Tibial nerve (tissue), 4 donors: ENCODE data around the gene PATL2. TPM values are rescaled to one million over a fixed set of nuclear protein-coding genes. Genes with fewer than 3 reads are reported as not detected.

Source experiments
- DNase-seq, 2 donors: peaks; one replicate each; pipeline ENCODE4 v3.0.0-alpha.2; 2019; ENCODE audit warnings: low spot score in 2 of 2
- H3K27ac ChIP-seq, 4 donors: fragments of 200-600 bp; sonication (generic) in 3 of 4; one replicate each; pipeline ENCODE4 v1.5.1; 2017 to 2019; ENCODE audit warnings: mild to moderate bottlenecking in 1 of 4
- H3K27me3 ChIP-seq, 2 donors: fragments of 200-600 bp; sonication (generic) in 1 of 2; one replicate each; pipeline versions ENCODE4 v1.5.1 to v1.6.0; 2017 to 2019
- H3K36me3 ChIP-seq, 3 donors: fragments of 200-600 bp; sonication (generic); one replicate each; pipeline ENCODE4 v1.5.1; 2018 to 2019
- H3K4me1 ChIP-seq, 4 donors: fragments of 200-600 bp; sonication (generic) in 3 of 4; one replicate each; pipeline ENCODE4 v1.5.1; 2017 to 2019
- H3K4me3 ChIP-seq, 4 donors: fragments of 200-600 bp; sonication (generic) in 3 of 4; one replicate each; pipeline ENCODE4 v1.5.1; 2017 to 2019; ENCODE audit warnings: mild to moderate bottlenecking in 1 of 4, moderate library complexity in 1 of 4
- H3K9me3 ChIP-seq, 4 donors: fragments of 200-600 bp; sonication (generic) in 3 of 4; one replicate each; pipeline ENCODE4 v1.5.1; 2017 to 2019
- EP300 ChIP-seq, 2 donors: sonication (generic); formaldehyde crosslinking; IDR thresholded peaks; one replicate each; pipeline ENCODE4 v1.6.1; 2017; ENCODE audit warnings: antibody characterized with exemption in 2 of 2, mild to moderate bottlenecking in 1 of 2
- POLR2A ChIP-seq, 2 donors: fragments of 450-650 bp; IDR thresholded peaks; one replicate each; pipeline ENCODE4 v1.6.1; 2017; ENCODE audit warnings: antibody characterized with exemption in 2 of 2, mild to moderate bottlenecking in 2 of 2, moderate library complexity in 2 of 2
- WGBS, 2 donors: methylation state at CpG; one replicate each; pipeline ENCODE4 v1.1.5; 2018; 5-methylcytosine and 5-hydroxymethylcytosine counted together
- total RNA-seq, 4 donors: library from RNA; depleted of rRNA; stranded (reverse); fragments of >200 nt; gene quantifications; one replicate each; pipeline ENCODE4 v1.1.0, GENCODE V29; 2016
- TF ChIP-seq, protein P1 (sequence below), 5 experiments: fragments of 200-600 bp in 3 of 5; fragments of 450-650 bp in 2 of 5; sonication (generic) in 3 of 5; IDR thresholded peaks; one replicate each; pipeline ENCODE4 v1.5.1; 2016 to 2019; ENCODE audit warnings: antibody characterized with exemption in 5 of 5, mild to moderate bottlenecking in 3 of 5, moderate library complexity in 2 of 5

Gene PATL2
- total RNA-seq, 4 donors from 2014 or later = 0.30 to 0.98 (median 0.86) TPM

DNA sequence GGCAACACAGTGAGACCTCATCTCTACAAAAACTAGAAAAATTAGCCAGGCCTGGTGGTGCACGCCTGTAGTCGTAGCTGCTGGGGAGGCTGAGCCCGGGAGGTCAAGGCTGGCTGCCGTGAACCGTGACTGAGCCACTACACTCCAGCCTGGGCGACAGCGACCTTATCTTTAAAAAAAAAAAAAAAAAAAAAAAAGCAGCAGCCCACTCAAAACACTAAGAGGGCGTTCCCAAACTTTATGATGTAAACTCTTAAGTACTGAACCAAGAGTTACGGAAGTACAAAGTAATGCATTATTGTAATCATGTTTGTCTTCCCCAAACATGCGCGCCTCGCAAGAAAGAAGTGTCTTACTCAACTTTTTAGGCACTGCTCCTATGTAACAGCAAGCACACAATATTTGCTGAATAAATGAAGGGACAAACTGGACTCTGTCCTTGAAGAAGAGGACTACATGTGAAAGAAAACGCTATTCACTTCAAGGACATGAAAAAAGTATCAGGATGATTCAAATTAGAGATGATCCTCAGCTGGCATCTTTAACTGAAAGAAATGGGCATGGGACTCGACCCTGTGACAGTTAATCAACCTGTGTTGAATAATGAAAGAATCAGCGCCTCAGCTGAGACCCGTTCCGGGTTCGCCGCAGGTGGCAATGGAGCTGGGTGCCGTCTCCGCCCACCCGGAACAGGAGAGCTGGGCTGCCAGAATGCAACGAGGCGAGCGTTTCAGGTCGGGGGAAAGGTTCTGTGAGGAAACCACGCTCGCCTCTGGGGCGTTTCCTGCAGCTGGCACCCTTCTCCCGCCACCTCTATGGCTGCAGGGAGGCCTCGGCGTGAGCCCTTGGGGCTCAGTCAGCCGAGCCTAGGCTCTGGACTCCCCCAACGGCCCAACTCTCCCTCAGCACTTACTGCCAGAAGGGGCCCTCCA is 48.4 kb downstream of the PATL2 start:
- peak; percentile 18 to 43 for DNase-seq
- Histone ChIP-seq H3K27ac (peak overlapping the region; percentile 81 to 99 (median 94)), H3K4me3 (peak overlapping the region; percentile 83 to 100 (median 88)), H3K27me3 (no peaks in the 10 kb centered on the region), H3K4me1 (peaks cover 0 to 36% (median 18%) of the 10 kb centered on the region in 4 donors), H3K36me3 (peaks cover 0 to 28% (median 11%) of the 10 kb centered on the region in 3 donors), H3K9me3 (no peaks in the 10 kb centered on the region)
- TF ChIP-seq, protein P1, sequence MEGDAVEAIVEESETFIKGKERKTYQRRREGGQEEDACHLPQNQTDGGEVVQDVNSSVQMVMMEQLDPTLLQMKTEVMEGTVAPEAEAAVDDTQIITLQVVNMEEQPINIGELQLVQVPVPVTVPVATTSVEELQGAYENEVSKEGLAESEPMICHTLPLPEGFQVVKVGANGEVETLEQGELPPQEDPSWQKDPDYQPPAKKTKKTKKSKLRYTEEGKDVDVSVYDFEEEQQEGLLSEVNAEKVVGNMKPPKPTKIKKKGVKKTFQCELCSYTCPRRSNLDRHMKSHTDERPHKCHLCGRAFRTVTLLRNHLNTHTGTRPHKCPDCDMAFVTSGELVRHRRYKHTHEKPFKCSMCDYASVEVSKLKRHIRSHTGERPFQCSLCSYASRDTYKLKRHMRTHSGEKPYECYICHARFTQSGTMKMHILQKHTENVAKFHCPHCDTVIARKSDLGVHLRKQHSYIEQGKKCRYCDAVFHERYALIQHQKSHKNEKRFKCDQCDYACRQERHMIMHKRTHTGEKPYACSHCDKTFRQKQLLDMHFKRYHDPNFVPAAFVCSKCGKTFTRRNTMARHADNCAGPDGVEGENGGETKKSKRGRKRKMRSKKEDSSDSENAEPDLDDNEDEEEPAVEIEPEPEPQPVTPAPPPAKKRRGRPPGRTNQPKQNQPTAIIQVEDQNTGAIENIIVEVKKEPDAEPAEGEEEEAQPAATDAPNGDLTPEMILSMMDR (IDR thresholded peaks at IDR 0.05) = no peak
- TF ChIP-seq EP300 (IDR thresholded peaks at IDR 0.05) (no peak), POLR2A (IDR thresholded peaks at IDR 0.05) (no peak)
- 17 to 22% methylated on average over 29 to 34 of the region's 34 CpGs for WGBS, 2 donors

DNA sequence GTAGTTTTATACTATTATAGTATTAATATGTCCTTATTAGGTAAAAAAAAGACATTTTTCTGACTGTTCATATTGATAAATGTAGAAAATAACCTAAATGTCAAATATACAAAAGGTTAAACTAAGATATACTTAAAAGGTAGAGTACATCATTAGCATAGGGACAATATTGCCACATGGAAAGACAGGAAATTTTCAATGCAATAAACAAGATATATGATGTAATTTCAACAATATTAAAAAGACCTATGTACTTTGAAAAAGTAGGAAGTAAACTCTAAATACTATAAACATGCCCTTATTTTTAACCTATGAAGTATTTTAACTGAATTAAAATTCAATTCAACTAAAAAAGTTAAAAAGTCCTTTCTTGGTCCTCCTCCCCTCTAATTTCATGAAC is 49.5 kb downstream of the PATL2 start:
- Histone ChIP-seq H3K36me3 (peaks cover 0 to 40% (median 16%) of the 10 kb centered on the region in 3 donors), H3K27me3 (no peaks in the 10 kb centered on the region), H3K4me1 (peaks cover 0 to 36% (median 16%) of the 10 kb centered on the region in 4 donors), H3K4me3 (no peak overlapping the region), H3K9me3 (no peaks in the 10 kb centered on the region), H3K27ac (peak overlapping the region in 3 of 4 donors; percentile 7 to 99 (median 93))
- no peak for TF ChIP-seq EP300 (IDR thresholded peaks at IDR 0.05)
- TF ChIP-seq, protein P1 (IDR thresholded peaks at IDR 0.05) = no peak
- TF ChIP-seq POLR2A (IDR thresholded peaks at IDR 0.05) = no peak
- no peak for DNase-seq

- H3K27me3 ChIP-seq = no peaks in the 10 kb centered on the region
- WGBS, 2 donors = 92 to 95% methylated on average over 3 of the region's 3 CpGs
- TF ChIP-seq, protein P1 (IDR thresholded peaks at IDR 0.05) = no peak
- TF ChIP-seq EP300 (IDR thresholded peaks at IDR 0.05) (no peak), POLR2A (IDR thresholded peaks at IDR 0.05) (no peak)
- H3K4me3 ChIP-seq = no peak overlapping the region
- H3K36me3 ChIP-seq = peaks cover 0 to 65% (median 16%) of the 10 kb centered on the region in 3 donors
- DNase-seq = no peak
- H3K9me3 ChIP-seq = no peaks in the 10 kb centered on the region
- H3K4me1 ChIP-seq = peaks cover 0 to 33% (median 16%) of the 10 kb centered on the region in 4 donors
- H3K27ac ChIP-seq = no peak overlapping the region
Observed at GRCh38 chr15:44659056-44659455, 52.1 kb downstream of the PATL2 start.

DNA sequence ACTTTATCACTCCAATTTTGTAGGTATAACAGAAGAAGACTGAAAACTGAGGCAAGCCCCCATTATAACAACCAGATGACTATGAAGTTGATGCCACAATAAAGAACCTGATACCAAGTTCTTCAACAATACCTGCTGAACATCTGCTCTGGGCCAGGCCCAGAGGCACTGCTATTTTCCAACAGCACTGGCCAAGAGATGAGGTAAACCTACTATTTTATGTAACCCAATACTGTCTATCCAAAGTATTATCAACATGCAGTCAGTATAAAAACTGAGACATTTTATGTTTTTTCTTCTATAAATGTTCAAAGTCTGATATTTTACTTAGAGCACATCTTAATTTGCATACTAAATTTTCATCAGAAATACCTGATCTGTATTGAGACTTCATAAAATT is 53.7 kb downstream of the PATL2 start:
- H3K36me3 ChIP-seq = peaks cover 0 to 82% (median 16%) of the 10 kb centered on the region in 3 donors
- no peak overlapping the region for H3K4me3 ChIP-seq
- no peak overlapping the region for H3K27ac ChIP-seq
- peaks cover 0 to 25% (median 14%) of the 10 kb centered on the region in 4 donors for H3K4me1 ChIP-seq
- TF ChIP-seq POLR2A (IDR thresholded peaks at IDR 0.05) (no peak), EP300 (IDR thresholded peaks at IDR 0.05) (no peak)
- TF ChIP-seq, protein P1 (IDR thresholded peaks at IDR 0.05) = no peak
- H3K9me3 ChIP-seq = no peaks in the 10 kb centered on the region
- DNase-seq = no peak
- no peaks in the 10 kb centered on the region for H3K27me3 ChIP-seq

GRCh38 chr15:44656913-44657312 is 54.2 kb downstream of the PATL2 start:
- 92 to 93% methylated on average over 3 of the region's 3 CpGs for WGBS, 2 donors

More at GRCh38 chr15:44656913-44657312, 54.2 kb downstream of the PATL2 start:
- Histone ChIP-seq H3K36me3 (peaks cover 0 to 86% (median 20%) of the 10 kb centered on the region in 3 donors), H3K27ac (no peak overlapping the region), H3K9me3 (no peaks in the 10 kb centered on the region), H3K4me3 (no peak overlapping the region), H3K27me3 (no peaks in the 10 kb centered on the region), H3K4me1 (peaks cover 0 to 20% (median 9%) of the 10 kb centered on the region in 4 donors)
- no peak for DNase-seq
- TF ChIP-seq, protein P1 (IDR thresholded peaks at IDR 0.05) = no peak
- TF ChIP-seq POLR2A (IDR thresholded peaks at IDR 0.05) = no peak
- TF ChIP-seq EP300 (IDR thresholded peaks at IDR 0.05) = no peak
